HepG2 (cell line): ENCODE results near the gene EEF2. TPM values are rescaled to one million over a fixed set of nuclear protein-coding genes. Genes with fewer than 3 reads are reported as not detected.

Experiments
- GTF3A ChIP-seq: sonication (generic); formaldehyde crosslinking; conservative IDR thresholded peaks from 2 replicates; pipeline ENCODE4 v1.4.0; 2020; ENCODE audit warnings: mild to moderate bottlenecking, missing genetic modification reagents
- IRX3 ChIP-seq: sonication (generic); formaldehyde crosslinking; IDR thresholded peaks from 2 replicates; pipeline ENCODE4 v1.8.1; 2023; ENCODE audit warnings: mild to moderate bottlenecking, low read depth, missing genetic modification reagents, borderline replicate concordance
- RFX3 ChIP-seq: IDR thresholded peaks from 2 replicates; pipeline ENCODE4 v1.6.1; 2016; ENCODE audit warnings: missing biosample characterization, missing genetic modification reagents
- SNAI1 ChIP-seq: sonication (generic); formaldehyde crosslinking; IDR thresholded peaks from 2 replicates; pipeline ENCODE4 v1.5.0; 2020; ENCODE audit warnings: mild to moderate bottlenecking, missing genetic modification reagents, borderline replicate concordance
- ZBTB40 ChIP-seq, 2 experiments: fragments of 450-650 bp in 1 of 2; sonication (generic) in 1 of 2; formaldehyde crosslinking in 1 of 2; IDR thresholded peaks; 2 replicates each; pipeline versions ENCODE4 v1.6.1 to v1.8.0; 2016 to 2022; ENCODE audit warnings: antibody characterized with exemption in 1 of 2, mild to moderate bottlenecking in 1 of 2, missing genetic modification reagents in 1 of 2
- ZNF10 ChIP-seq: sonication (generic); formaldehyde crosslinking; IDR thresholded peaks from 2 replicates; pipeline ENCODE4 v1.4.0; 2020; ENCODE audit warnings: mild to moderate bottlenecking, low read depth, missing genetic modification reagents, borderline replicate concordance
- ZNF34 ChIP-seq: sonication (generic); formaldehyde crosslinking; IDR thresholded peaks from 2 replicates; pipeline ENCODE4 v1.4.0; 2020; ENCODE audit warnings: mild to moderate bottlenecking, missing genetic modification reagents, borderline replicate concordance
- ZNF543 ChIP-seq: sonication (generic); formaldehyde crosslinking; IDR thresholded peaks from 2 replicates; pipeline ENCODE4 v1.4.0; 2020; ENCODE audit warnings: mild to moderate bottlenecking, missing genetic modification reagents
- ZNF556 ChIP-seq: sonication (generic); formaldehyde crosslinking; IDR thresholded peaks from 2 replicates; pipeline ENCODE4 v1.4.0; 2020; ENCODE audit warnings: mild to moderate bottlenecking, missing genetic modification reagents, borderline replicate concordance
- ZNF605 ChIP-seq: sonication (generic); formaldehyde crosslinking; IDR thresholded peaks from 2 replicates; pipeline ENCODE4 v1.8.0; 2022; ENCODE audit warnings: mild to moderate bottlenecking, missing genetic modification reagents
- ZNF720 ChIP-seq: sonication (generic); formaldehyde crosslinking; IDR thresholded peaks from 2 replicates; pipeline ENCODE4 v1.4.0; 2020; ENCODE audit warnings: missing genetic modification reagents
- ZNF747 ChIP-seq: sonication (generic); formaldehyde crosslinking; IDR thresholded peaks from 2 replicates; pipeline ENCODE4 v1.8.1; 2023; ENCODE audit warnings: missing genetic modification reagents, mild to moderate bottlenecking, borderline replicate concordance
- polyA plus RNA-seq, 8 experiments: library from polyadenylated mRNA; depleted of rRNA in 3 of 8; stranded (reverse) in 7 of 8; unstranded in 1 of 8; fragments of >200 nt; fragmentation: Illumina TruSeq in 4 of 8; extraction: Trizol in 4 of 8; gene quantifications; 2 replicates each; pipeline versions ENCODE4 v1.2.1 to v1.2.3, GENCODE V29; 2011 to 2016; ENCODE audit warnings: low read depth in 4 of 8, missing spikeins in 1 of 8, mixed read lengths in 1 of 8; ENCODE audit not compliant: insufficient read depth in 1 of 8
- total RNA-seq, 5 experiments: library from RNA; depleted of rRNA; stranded (reverse); fragments of >200 nt; fragmentation: Illumina TruSeq; extraction: Trizol; gene quantifications; 2 replicates each; pipeline ENCODE4 v1.2.3, GENCODE V29; 2016; ENCODE audit warnings: low read depth in 1 of 5
- TF ChIP-seq, protein P1 (sequence below): sonication (generic); formaldehyde crosslinking; IDR thresholded peaks from 2 replicates; pipeline ENCODE4 v1.5.1; 2020; ENCODE audit warnings: mild to moderate bottlenecking, moderate library complexity, missing genetic modification reagents
- TF ChIP-seq, protein P2 (sequence below): sonication (generic); formaldehyde crosslinking; IDR thresholded peaks from 2 replicates; pipeline ENCODE4 v1.4.0; 2020; ENCODE audit warnings: mild to moderate bottlenecking, missing genetic modification reagents, borderline replicate concordance

Gene EEF2
- total and polyA plus RNA-seq, 2 of the 13 experiments (the other 11 are each of a cell fraction or from before 2014, with no cell fraction given) = 1,441 to 1,777 TPM

GRCh38 chr19:3983936-3984583 lies 1.2 kb downstream of the EEF2 start (continued):
- no peak for TF ChIP-seq RFX3 (CRISPR knock-in tag)
- TF ChIP-seq ZNF605 (CRISPR knock-in tag) = no peak
- no peak for TF ChIP-seq GTF3A (CRISPR knock-in tag)
- TF ChIP-seq SNAI1 (CRISPR knock-in tag) = no peak
- no peak for TF ChIP-seq ZBTB40 (IDR thresholded peaks at IDR 0.05)
- no peak for TF ChIP-seq ZBTB40 (CRISPR knock-in tag; IDR thresholded peaks at IDR 0.05)
- no peak for TF ChIP-seq ZNF747 (CRISPR knock-in tag)
- TF ChIP-seq, protein P1, sequence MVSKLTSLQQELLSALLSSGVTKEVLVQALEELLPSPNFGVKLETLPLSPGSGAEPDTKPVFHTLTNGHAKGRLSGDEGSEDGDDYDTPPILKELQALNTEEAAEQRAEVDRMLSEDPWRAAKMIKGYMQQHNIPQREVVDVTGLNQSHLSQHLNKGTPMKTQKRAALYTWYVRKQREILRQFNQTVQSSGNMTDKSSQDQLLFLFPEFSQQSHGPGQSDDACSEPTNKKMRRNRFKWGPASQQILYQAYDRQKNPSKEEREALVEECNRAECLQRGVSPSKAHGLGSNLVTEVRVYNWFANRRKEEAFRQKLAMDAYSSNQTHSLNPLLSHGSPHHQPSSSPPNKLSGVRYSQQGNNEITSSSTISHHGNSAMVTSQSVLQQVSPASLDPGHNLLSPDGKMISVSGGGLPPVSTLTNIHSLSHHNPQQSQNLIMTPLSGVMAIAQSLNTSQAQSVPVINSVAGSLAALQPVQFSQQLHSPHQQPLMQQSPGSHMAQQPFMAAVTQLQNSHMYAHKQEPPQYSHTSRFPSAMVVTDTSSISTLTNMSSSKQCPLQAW (CRISPR knock-in tag) = no peak
- TF ChIP-seq ZNF720 = no peak
- TF ChIP-seq ZNF34 (CRISPR knock-in tag) = no peak
- no peak for TF ChIP-seq IRX3 (CRISPR knock-in tag)
- no peak for TF ChIP-seq ZNF556 (CRISPR knock-in tag)
- no peak for TF ChIP-seq ZNF10 (CRISPR knock-in tag)
- TF ChIP-seq, protein P2, sequence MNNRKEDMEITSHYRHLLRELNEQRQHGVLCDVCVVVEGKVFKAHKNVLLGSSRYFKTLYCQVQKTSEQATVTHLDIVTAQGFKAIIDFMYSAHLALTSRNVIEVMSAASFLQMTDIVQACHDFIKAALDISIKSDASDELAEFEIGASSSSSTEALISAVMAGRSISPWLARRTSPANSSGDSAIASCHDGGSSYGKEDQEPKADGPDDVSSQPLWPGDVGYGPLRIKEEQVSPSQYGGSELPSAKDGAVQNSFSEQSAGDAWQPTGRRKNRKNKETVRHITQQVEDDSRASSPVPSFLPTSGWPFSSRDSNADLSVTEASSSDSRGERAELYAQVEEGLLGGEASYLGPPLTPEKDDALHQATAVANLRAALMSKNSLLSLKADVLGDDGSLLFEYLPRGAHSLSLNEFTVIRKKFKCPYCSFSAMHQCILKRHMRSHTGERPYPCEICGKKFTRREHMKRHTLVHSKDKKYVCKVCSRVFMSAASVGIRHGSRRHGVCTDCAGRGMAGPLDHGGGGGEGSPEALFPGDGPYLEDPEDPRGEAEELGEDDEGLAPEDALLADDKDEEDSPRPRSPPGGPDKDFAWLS (CRISPR knock-in tag) = no peak
- TF ChIP-seq ZNF543 (CRISPR knock-in tag) = no peak
